GM23248 (cell line): ENCODE measurements around the gene ALPL. TPM values are rescaled to one million over a fixed set of nuclear protein-coding genes. Genes with fewer than 3 reads are reported as not detected.

Experiments used
- DNase-seq: peaks from one replicate; pipeline ENCODE4 v3.0.0-alpha.2; 2015
- H2AFZ ChIP-seq: fragments of 200-600 bp; sonication (generic); 2 replicates; pipeline ENCODE4 v1.6.1; 2016; ENCODE audit warnings: antibody characterized with exemption
- H3F3A ChIP-seq: fragments of 200-600 bp; sonication (generic); 2 replicates; pipeline ENCODE4 v1.6.1; 2016; ENCODE audit warnings: mild to moderate bottlenecking, antibody characterized with exemption, mixed run types; ENCODE audit not compliant: insufficient read depth
- H3K27ac ChIP-seq: fragments of 200-600 bp; sonication (generic); 2 replicates; pipeline ENCODE4 v1.5.1; 2016; ENCODE audit warnings: mild to moderate bottlenecking
- H3K27me3 ChIP-seq: fragments of 200-600 bp; sonication (generic); replicated peaks from 2 replicates; pipeline ENCODE4 v1.6.1; 2016; ENCODE audit warnings: mild to moderate bottlenecking; ENCODE audit not compliant: insufficient read depth
- H3K36me3 ChIP-seq: fragments of 200-600 bp; sonication (generic); 2 replicates; pipeline ENCODE4 v1.6.1; 2016; ENCODE audit warnings: low read depth, mild to moderate bottlenecking
- H3K4me1 ChIP-seq: fragments of 200-600 bp; sonication (generic); 2 replicates; pipeline ENCODE4 v1.6.1; 2016; ENCODE audit warnings: mild to moderate bottlenecking; ENCODE audit not compliant: insufficient read depth
- H3K4me2 ChIP-seq: fragments of 200-600 bp; sonication (generic); one replicate; pipeline ENCODE4 v1.6.1; 2016; ENCODE audit warnings: mild to moderate bottlenecking; ENCODE audit not compliant: unreplicated experiment
- H3K4me3 ChIP-seq: fragments of 200-600 bp; sonication (generic); 2 replicates; pipeline ENCODE4 v1.5.1; 2016; ENCODE audit warnings: mild to moderate bottlenecking
- H3K79me2 ChIP-seq: fragments of 200-600 bp; sonication (generic); 2 replicates; pipeline ENCODE4 v1.6.1; 2016; ENCODE audit warnings: mild to moderate bottlenecking; ENCODE audit not compliant: insufficient read depth
- H3K9ac ChIP-seq: fragments of 200-600 bp; sonication (generic); 2 replicates; pipeline ENCODE4 v1.6.1; 2016; ENCODE audit warnings: mild to moderate bottlenecking
- H3K9me2 ChIP-seq: fragments of 200-600 bp; sonication (generic); 2 replicates; pipeline ENCODE4 v1.6.1; 2016; ENCODE audit warnings: mixed run types, mild to moderate bottlenecking, moderate library complexity; ENCODE audit not compliant: insufficient read depth
- H3K9me3 ChIP-seq: fragments of 200-600 bp; sonication (generic); one replicate; pipeline ENCODE4 v1.6.1; 2017; ENCODE audit warnings: low read depth
- H4K20me1 ChIP-seq: fragments of 200-600 bp; sonication (generic); 2 replicates; pipeline ENCODE4 v1.6.0; 2016; ENCODE audit not compliant: insufficient read depth
- EZH2 ChIP-seq: fragments of 200-600 bp; sonication (generic); IDR thresholded peaks from 2 replicates; pipeline ENCODE4 v1.6.1; 2018; ENCODE audit warnings: antibody characterized with exemption, mild to moderate bottlenecking; ENCODE audit not compliant: insufficient read depth, poor library complexity, severe bottlenecking
- EZH2phosphoT487 ChIP-seq: fragments of 200-600 bp; sonication (generic); IDR thresholded peaks from 2 replicates; pipeline ENCODE4 v1.6.1; 2018; ENCODE audit warnings: antibody characterized with exemption, moderate library complexity, mild to moderate bottlenecking, low read depth; ENCODE audit not compliant: insufficient read depth
- WGBS, 2 experiments: methylation state at CpG; one replicate each; pipeline ENCODE4 v1.1.6; 2015 to 2017; ENCODE audit warnings: low lambda C conversion rate in 2 of 2, low coverage in 1 of 2; ENCODE audit errors: missing lambda C conversion rate in 2 of 2; 5-methylcytosine and 5-hydroxymethylcytosine counted together
- in situ Hi-C: fragments of 300-500 bp; cut with MboI; formaldehyde crosslinking; loops from 2 replicates; pipeline ENCODE4 v1.15.0; 2020
- polyA plus RNA-seq: library from polyadenylated mRNA; unstranded; fragments of >200 nt; fragmentation: Nextera tagmentation; extraction: Ambion mirVana; gene quantifications from 2 replicates; pipeline ENCODE4 v1.2.1, GENCODE V29; 2016
- total RNA-seq: library from RNA; depleted of rRNA; stranded (reverse); fragments of >200 nt; shearing (Covaris generic); gene quantifications from 2 replicates; pipeline ENCODE4 v1.2.3, GENCODE V29; 2014

The ALPL gene
- total and polyA plus RNA-seq, 2 experiments from 2014 or later, result 0.95 TPM; not detected in 1

DNA sequence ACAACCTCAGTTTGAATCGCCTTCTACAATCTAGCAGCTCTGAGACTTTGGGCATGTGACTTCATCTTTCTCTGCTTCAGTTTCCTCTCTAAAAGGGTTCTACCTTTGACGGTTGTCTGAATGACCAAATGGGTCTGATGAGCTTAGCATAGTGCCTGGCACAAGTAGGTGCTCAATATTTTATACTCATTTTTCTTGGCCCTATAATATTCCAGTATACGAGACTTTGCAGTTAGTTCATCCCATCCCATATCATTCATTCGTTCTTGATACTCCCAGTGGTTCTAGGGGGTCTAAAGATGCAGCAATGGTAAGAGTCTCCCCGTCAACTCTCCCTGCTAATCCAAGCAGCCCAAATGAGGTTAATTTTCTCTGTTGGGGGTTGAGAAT, 67.6 kb downstream of the ALPL start:
- no peak overlapping the region for H3K27ac ChIP-seq
- no peaks in the 10 kb centered on the region for H3K9me2 ChIP-seq
- no peaks in the 10 kb centered on the region for H3F3A ChIP-seq
- H3K4me1 ChIP-seq, result 0 out of 2 replicates have a peak, but pooled peaks cover 4% of the 10 kb centered on the region
- 76 to 79% methylated on average over 5 of the region's 5 CpGs for WGBS, 2 experiments
- no peak overlapping the region for H3K9ac ChIP-seq
- H3K4me3 ChIP-seq, result no peak overlapping the region
- DNase-seq, result no peak
- H2AFZ ChIP-seq, result no peak overlapping the region
- no peaks in the 10 kb centered on the region for H3K79me2 ChIP-seq
- TF ChIP-seq EZH2phosphoT487, result no peak
- TF ChIP-seq EZH2, result no peak
- H4K20me1 ChIP-seq, result no peaks in the 10 kb centered on the region
- no peaks in the 10 kb centered on the region for H3K9me3 ChIP-seq
- no peaks in the 10 kb centered on the region for H3K36me3 ChIP-seq
- H3K4me2 ChIP-seq, result no peak overlapping the region
- in situ Hi-C loops, result no loop called here
- H3K27me3 ChIP-seq, result no peaks in the 10 kb centered on the region

DNA sequence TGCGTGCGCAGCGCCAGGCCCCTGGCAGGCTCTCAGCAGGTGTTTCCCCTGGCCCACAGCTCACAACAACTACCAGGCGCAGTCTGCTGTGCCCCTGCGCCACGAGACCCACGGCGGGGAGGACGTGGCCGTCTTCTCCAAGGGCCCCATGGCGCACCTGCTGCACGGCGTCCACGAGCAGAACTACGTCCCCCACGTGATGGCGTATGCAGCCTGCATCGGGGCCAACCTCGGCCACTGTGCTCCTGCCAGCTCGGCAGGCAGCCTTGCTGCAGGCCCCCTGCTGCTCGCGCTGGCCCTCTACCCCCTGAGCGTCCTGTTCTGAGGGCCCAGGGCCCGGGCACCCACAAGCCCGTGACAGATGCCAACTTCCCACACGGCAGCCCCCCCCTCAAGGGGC, 68.1 kb downstream of the ALPL start:
- Histone ChIP-seq H4K20me1 (no peaks in the 10 kb centered on the region), H3K36me3 (no peaks in the 10 kb centered on the region), H3K27me3 (no peaks in the 10 kb centered on the region), H3K9me3 (no peaks in the 10 kb centered on the region), H3K9me2 (no peaks in the 10 kb centered on the region), H3K4me1 (0 out of 2 replicates have a peak, but pooled peaks cover 4% of the 10 kb centered on the region), H3K79me2 (no peaks in the 10 kb centered on the region), H3K9ac (no peak overlapping the region), H2AFZ (no peak overlapping the region), H3K4me3 (no peak overlapping the region), H3K4me2 (no peak overlapping the region), H3F3A (no peaks in the 10 kb centered on the region), H3K27ac (no peak overlapping the region)
- 85 to 88% methylated on average over 24 to 26 of the region's 26 CpGs for WGBS, 2 experiments
- in situ Hi-C loops, result no loop called here
- no peak for TF ChIP-seq EZH2
- no peak for TF ChIP-seq EZH2phosphoT487
- no peak for DNase-seq

- Histone ChIP-seq H3K4me1 (0 out of 2 replicates have a peak, but pooled peaks cover 4% of the 10 kb centered on the region), H3K4me2 (no peak overlapping the region), H2AFZ (no peak overlapping the region), H3K27ac (no peak overlapping the region), H3F3A (no peaks in the 10 kb centered on the region), H4K20me1 (no peaks in the 10 kb centered on the region), H3K79me2 (no peaks in the 10 kb centered on the region), H3K9me2 (no peaks in the 10 kb centered on the region), H3K9me3 (no peaks in the 10 kb centered on the region), H3K36me3 (no peaks in the 10 kb centered on the region), H3K27me3 (0 out of 2 replicates have a peak, but pooled peaks cover 3% of the 10 kb centered on the region), H3K4me3 (no peak overlapping the region), H3K9ac (no peak overlapping the region)
- 74 to 76% methylated on average over 9 of the region's 9 CpGs for WGBS, 2 experiments
- no peak for DNase-seq
- TF ChIP-seq EZH2phosphoT487, result no peak
- TF ChIP-seq EZH2, result no peak
- in situ Hi-C loops, result no loop called here
These were observed 68.7 kb downstream of the ALPL start for GRCh38 chr1:21577933-21578332.

GRCh38 chr1:21579791-21580190, 70.6 kb downstream of the ALPL start:
- Histone ChIP-seq H3K9me2 (no peaks in the 10 kb centered on the region), H3K4me1 (no peaks in the 10 kb centered on the region), H3K9me3 (no peaks in the 10 kb centered on the region), H2AFZ (no peak overlapping the region), H3K4me3 (no peak overlapping the region), H3K36me3 (no peaks in the 10 kb centered on the region), H3F3A (no peaks in the 10 kb centered on the region), H3K9ac (no peak overlapping the region), H3K27me3 (0 out of 2 replicates have a peak, but pooled peaks cover 5% of the 10 kb centered on the region), H3K79me2 (no peaks in the 10 kb centered on the region), H3K4me2 (no peak overlapping the region), H3K27ac (no peak overlapping the region), H4K20me1 (no peaks in the 10 kb centered on the region)
- in situ Hi-C loops, result no loop called here
- no peak for DNase-seq
- TF ChIP-seq EZH2, result no peak
- no peak for TF ChIP-seq EZH2phosphoT487
- WGBS, 2 experiments, result 55 to 57% methylated on average over 3 of the region's 3 CpGs

DNA sequence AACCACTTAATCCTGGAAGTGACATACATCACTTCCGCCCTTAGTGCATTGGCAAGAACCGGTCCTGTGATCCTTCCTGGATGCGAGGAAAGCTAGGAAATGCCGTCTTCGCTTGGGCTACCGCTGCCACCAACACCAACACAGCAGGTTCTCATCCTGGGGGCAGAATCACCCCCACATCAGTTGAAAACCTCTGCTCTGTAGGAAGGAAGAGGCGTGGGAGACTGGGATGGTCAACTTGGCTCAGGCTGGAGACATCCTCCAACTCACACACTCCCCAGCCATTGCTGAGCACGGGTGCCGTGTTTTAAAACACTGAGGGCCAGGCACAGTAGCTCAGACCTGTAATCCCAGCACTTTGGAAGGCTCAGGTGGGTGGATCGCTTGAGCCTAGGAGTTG, 74.9 kb downstream of the ALPL start:
- Histone ChIP-seq H3K4me1 (peaks cover 8% of the 10 kb centered on the region; the same call in 1 of the 2 replicates), H4K20me1 (no peaks in the 10 kb centered on the region), H3K27me3 (0 out of 2 replicates have a peak, but pooled peaks cover 5% of the 10 kb centered on the region), H3K4me3 (no peak overlapping the region), H2AFZ (no peak overlapping the region), H3K9me3 (no peaks in the 10 kb centered on the region), H3K4me2 (no peak overlapping the region), H3K27ac (no peak overlapping the region), H3K36me3 (no peaks in the 10 kb centered on the region), H3F3A (no peaks in the 10 kb centered on the region), H3K9ac (no peak overlapping the region), H3K79me2 (no peaks in the 10 kb centered on the region), H3K9me2 (no peaks in the 10 kb centered on the region)
- no peak for DNase-seq
- 73 to 76% methylated on average over 10 of the region's 10 CpGs for WGBS, 2 experiments
- in situ Hi-C loops, result no loop called here
- TF ChIP-seq EZH2 (no peak), EZH2phosphoT487 (no peak)
